Measurements from ENCODE around the gene USP47. TPM values are rescaled to one million over a fixed set of nuclear protein-coding genes. Genes with fewer than 3 reads are reported as not detected.

USP47 gene
- total and polyA plus RNA-seq, 12 donors, result 36.9 to 107 (median 43.0) TPM

- H3K9me3 ChIP-seq (replicated peaks in 1 of 3), result no peaks in the 10 kb centered on the region
- TF ChIP-seq, protein P1, sequence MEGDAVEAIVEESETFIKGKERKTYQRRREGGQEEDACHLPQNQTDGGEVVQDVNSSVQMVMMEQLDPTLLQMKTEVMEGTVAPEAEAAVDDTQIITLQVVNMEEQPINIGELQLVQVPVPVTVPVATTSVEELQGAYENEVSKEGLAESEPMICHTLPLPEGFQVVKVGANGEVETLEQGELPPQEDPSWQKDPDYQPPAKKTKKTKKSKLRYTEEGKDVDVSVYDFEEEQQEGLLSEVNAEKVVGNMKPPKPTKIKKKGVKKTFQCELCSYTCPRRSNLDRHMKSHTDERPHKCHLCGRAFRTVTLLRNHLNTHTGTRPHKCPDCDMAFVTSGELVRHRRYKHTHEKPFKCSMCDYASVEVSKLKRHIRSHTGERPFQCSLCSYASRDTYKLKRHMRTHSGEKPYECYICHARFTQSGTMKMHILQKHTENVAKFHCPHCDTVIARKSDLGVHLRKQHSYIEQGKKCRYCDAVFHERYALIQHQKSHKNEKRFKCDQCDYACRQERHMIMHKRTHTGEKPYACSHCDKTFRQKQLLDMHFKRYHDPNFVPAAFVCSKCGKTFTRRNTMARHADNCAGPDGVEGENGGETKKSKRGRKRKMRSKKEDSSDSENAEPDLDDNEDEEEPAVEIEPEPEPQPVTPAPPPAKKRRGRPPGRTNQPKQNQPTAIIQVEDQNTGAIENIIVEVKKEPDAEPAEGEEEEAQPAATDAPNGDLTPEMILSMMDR (IDR thresholded peaks at IDR 0.05), result no peak
- TF ChIP-seq POLR2A (IDR thresholded peaks at IDR 0.05), result no peak
- no peaks in the 10 kb centered on the region for H3K4me1 ChIP-seq (replicated peaks in 1 of 2)
- intact Hi-C loops (cut with DNase I), result no loop called here
- H3K36me3 ChIP-seq (replicated peaks in 1 of 2), result peaks cover 0 to 21% of the 10 kb centered on the region in 2 donors
- H3K27me3 ChIP-seq, result no peaks in the 10 kb centered on the region
- no peak for DNase-seq
- no peak overlapping the region for H3K4me3 ChIP-seq
- no peak overlapping the region for H3K27ac ChIP-seq
- whole genome bisulfite sequencing, 4 donors, result 88 to 94% (median 92%) methylated on average over 1 of the region's 1 CpG
Observed at GRCh38 chr11:11960687-11961086, 118.9 kb downstream of the USP47 start.

- peak in 1 of 7 donors; percentile 21 for DNase-seq
- no peak overlapping the region for H3K27ac ChIP-seq
- no peaks in the 10 kb centered on the region for H3K9me3 ChIP-seq (replicated peaks in 1 of 3)
- WGBS, 4 donors, result 89 to 98% (median 98%) methylated on average over 3 of the region's 3 CpGs
- peaks cover 0 to 13% of the 10 kb centered on the region in 2 donors for H3K36me3 ChIP-seq (replicated peaks in 1 of 2)
- no peak overlapping the region for H3K4me3 ChIP-seq
- no peaks in the 10 kb centered on the region for H3K4me1 ChIP-seq (replicated peaks in 1 of 2)
- TF ChIP-seq POLR2A (IDR thresholded peaks at IDR 0.05), result no peak
- TF ChIP-seq, protein P1 (IDR thresholded peaks at IDR 0.05), result no peak
- intact Hi-C loops (cut with DNase I), result no loop called here
- H3K27me3 ChIP-seq, result no peaks in the 10 kb centered on the region
Observed at GRCh38 chr11:11961399-11962028, 119.7 kb downstream of the USP47 start.

DNA sequence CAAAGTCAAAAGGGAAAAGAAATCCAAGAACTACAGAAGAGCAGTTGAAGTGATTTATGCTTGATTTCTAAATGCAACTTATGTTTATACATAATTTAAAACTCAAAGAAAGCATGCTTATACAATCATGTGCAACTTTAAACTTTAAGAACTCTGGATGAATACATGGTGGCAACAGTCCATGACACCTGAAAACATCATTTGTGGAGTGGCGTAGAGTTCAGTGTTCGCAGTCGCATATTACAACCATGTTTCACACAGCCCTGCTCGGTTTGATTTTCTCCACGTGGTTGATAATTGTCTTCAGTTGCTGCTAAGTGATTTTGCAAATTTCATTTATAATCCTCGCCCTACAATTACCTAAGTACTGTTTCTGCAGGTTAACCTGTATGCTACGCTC lies 121.3 kb downstream of the USP47 start:
- no peak for DNase-seq
- H3K4me3 ChIP-seq, result no peak overlapping the region
- H3K4me1 ChIP-seq (replicated peaks in 1 of 2), result no peaks in the 10 kb centered on the region
- H3K36me3 ChIP-seq (replicated peaks in 1 of 2), result peaks cover 0 to 6% of the 10 kb centered on the region in 2 donors
- no peak overlapping the region for H3K27ac ChIP-seq
- intact Hi-C loops (cut with DNase I), result no loop called here
- 83 to 87% (median 87%) methylated on average over 7 of the region's 7 CpGs for WGBS, 4 donors
- no peaks in the 10 kb centered on the region for H3K9me3 ChIP-seq (replicated peaks in 1 of 3)
- TF ChIP-seq POLR2A (IDR thresholded peaks at IDR 0.05), result no peak
- TF ChIP-seq, protein P1 (IDR thresholded peaks at IDR 0.05), result no peak
- H3K27me3 ChIP-seq, result no peaks in the 10 kb centered on the region

GRCh38 chr11:11963842-11964773 lies 122.3 kb downstream of the USP47 start:
- Histone ChIP-seq H3K9me3 (replicated peaks in 1 of 3) (no peaks in the 10 kb centered on the region), H3K27me3 (no peaks in the 10 kb centered on the region), H3K36me3 (replicated peaks in 1 of 2) (peaks cover 0 to 6% of the 10 kb centered on the region in 2 donors), H3K4me3 (no peak overlapping the region), H3K27ac (peak overlapping the region in 1 of 5 donors; percentile 17), H3K4me1 (replicated peaks in 1 of 2) (no peaks in the 10 kb centered on the region)
- no peak for TF ChIP-seq POLR2A (IDR thresholded peaks at IDR 0.05)
- TF ChIP-seq, protein P1 (IDR thresholded peaks at IDR 0.05), result no peak
- intact Hi-C loops (cut with DNase I), result no loop called here
- DNase-seq, result peak in 1 of 7 donors; percentile 53
- WGBS, 4 donors, result 72 to 84% (median 79%) methylated on average over 13 to 15 of the region's 15 CpGs
